Measurements from ENCODE around the gene QTRT2. TPM values are rescaled to one million over a fixed set of nuclear protein-coding genes. Genes with fewer than 3 reads are reported as not detected.

Gene QTRT2
- total RNA-seq, result 9.9 and 15.5 TPM in 2 replicates

GRCh38 chr3:114056130-114057010 is at the start of gene QTRT2, which contains the start of gene CCDC191:
QTRT2 (plus strand) TSS chr3:114056737; CDS start chr3:114065258, 8,521 bp downstream.
CCDC191 (minus strand) TSS chr3:114056526; CDS start chr3:114056466, 60 bp downstream.

Other genes with a start within 250 kb of the QTRT2 start
- 1.4 and 1.7 TPM in 2 replicates for gene GRAMD1C, start 217.9 kb upstream of the QTRT2 start, total RNA-seq
- gene ZDHHC23, start 108.7 kb upstream of the QTRT2 start, total RNA-seq, result 0.49 and 2.3 TPM in 2 replicates
- 1.3 and 1.8 TPM in 2 replicates for gene CCDC191, start 211 bp upstream of the QTRT2 start, total RNA-seq
- not detected in 2 replicates for gene DRD3, start 122.3 kb downstream of the QTRT2 start, total RNA-seq
- not detected in 2 replicates for gene ZNF80, start 180.8 kb downstream of the QTRT2 start, total RNA-seq
- gene TIGIT, start 237.3 kb downstream of the QTRT2 start, total RNA-seq, result not detected in 2 replicates

Data from airway epithelial cell (primary cell).